ENCODE results near the gene MRPL58.

MRPL58 gene

GRCh38 chr17:74971069-74971841 lies 41.2 kb upstream of the MRPL58 start:
- TF ChIP-seq CTCF (IDR thresholded peaks at IDR 0.05; ENCODE audit: insufficient read depth, missing control alignments) = no peak
- FAIRE-seq (no peak), DNase-seq (ENCODE audit: insufficient read length, low spot score) (no peak)

- FAIRE-seq = no peak
- no peak for TF ChIP-seq CTCF (IDR thresholded peaks at IDR 0.05; ENCODE audit: insufficient read depth, missing control alignments)
- DNase-seq (ENCODE audit: insufficient read length, low spot score) = no peak
Measured at GRCh38 chr17:74971842-74972106, 40.7 kb upstream of the MRPL58 start.

DNA sequence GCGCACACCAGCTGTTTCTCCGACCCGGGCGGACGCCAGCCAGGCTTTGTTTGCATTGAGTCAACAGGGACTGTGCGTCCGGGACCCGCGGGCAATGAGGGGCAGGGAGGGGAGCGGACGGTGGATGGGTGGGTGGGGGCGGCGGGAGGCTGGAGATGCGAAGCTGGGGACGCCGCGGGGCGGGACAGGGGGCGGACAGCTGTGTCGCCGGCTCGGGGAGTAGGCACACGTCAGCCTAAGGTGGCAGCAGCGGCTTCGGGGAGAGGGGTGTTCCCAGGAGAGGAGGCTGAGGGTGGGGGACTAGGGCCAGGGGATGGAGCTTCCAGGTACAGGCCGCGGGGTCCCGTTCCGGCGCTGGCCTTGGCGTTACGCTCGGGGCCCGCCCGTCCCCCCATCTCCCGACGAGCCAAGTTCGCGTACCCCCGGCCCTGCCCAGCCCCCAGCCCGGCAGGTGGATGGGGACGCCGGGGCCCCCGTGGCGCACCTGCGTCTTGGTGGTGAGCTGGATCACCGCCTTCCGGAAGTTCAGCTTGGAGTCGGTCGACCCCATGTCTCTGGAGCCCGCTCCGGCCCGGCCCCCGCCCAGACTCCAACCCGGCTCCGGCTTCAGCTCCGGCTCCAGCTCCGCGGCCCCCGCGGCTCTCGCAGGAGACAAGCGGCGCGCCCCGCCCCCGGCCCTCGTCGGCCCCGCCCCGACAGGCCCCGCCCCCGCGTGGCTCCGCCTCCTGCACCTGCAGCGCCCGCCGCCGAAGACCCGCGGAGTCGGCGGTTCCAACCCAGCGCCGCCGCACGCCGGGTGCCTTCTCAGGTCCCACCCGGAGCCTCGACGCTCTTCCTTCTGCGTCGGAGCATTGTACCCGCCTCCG lies 40.1 kb upstream of the MRPL58 start, which contains the start of gene HID1:
Gene HID1, minus strand, starts transcription at position 653 of the 866 bp plus-strand sequence. Its CDS starts 103 bp downstream, at position 550.
- FAIRE-seq (no peak), DNase-seq (ENCODE audit: insufficient read length, low spot score) (peak; percentile 93)
- no peak for TF ChIP-seq CTCF (IDR thresholded peaks at IDR 0.05; ENCODE audit: insufficient read depth, missing control alignments)

- FAIRE-seq (no peak), DNase-seq (ENCODE audit: insufficient read length, low spot score) (no peak)
- no peak for TF ChIP-seq CTCF (IDR thresholded peaks at IDR 0.05; ENCODE audit: insufficient read depth, missing control alignments)
Measured at GRCh38 chr17:74972973-74973328, 39.5 kb upstream of the MRPL58 start.

DNA sequence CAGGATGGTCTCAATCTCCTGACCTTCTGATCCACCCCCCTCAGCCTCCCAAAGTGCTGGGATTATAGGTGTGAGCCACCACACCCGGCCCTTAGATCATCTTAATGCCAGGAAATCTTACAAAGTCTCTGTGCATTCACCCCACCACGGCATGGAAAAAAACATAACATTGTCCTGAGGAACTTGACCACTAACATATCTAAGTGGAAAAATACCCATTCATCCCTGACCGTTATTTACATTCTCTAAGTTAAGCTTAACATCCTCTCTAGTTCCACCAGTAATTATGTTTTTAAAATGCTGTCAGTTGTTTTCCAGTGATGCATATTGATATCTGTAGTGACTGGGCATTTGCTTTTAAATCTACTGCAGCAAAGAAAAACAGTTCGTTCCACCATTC lies 36.5 kb upstream of the MRPL58 start:
- FAIRE-seq (no peak), DNase-seq (ENCODE audit: insufficient read length, low spot score) (no peak)
- no peak for TF ChIP-seq CTCF (IDR thresholded peaks at IDR 0.05; ENCODE audit: insufficient read depth, missing control alignments)

DNA sequence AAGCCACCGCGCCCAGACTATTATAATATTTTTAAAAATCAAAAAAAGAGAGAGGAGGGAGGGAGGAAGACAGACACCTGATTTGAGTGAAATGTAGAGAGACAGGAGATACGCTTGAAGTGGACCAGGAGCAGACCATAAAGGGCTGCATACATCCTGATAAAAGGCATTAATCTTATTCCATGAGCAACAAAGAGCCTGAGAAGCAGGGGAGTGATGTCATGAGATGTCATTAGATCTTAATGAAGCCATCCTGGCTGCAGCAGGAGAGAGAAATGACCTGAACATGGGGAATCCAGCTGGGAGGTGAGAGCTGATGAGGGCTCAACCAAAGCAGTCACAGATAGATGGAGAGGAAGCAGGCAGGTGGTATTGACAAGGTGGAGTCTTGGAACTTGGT lies 34.7 kb upstream of the MRPL58 start:
- DNase-seq (ENCODE audit: insufficient read length, low spot score) (no peak), FAIRE-seq (no peak)
- TF ChIP-seq CTCF (IDR thresholded peaks at IDR 0.05; ENCODE audit: insufficient read depth, missing control alignments) = no peak

GRCh38 chr17:74978240-74978639 lies 34.2 kb upstream of the MRPL58 start:
- FAIRE-seq (no peak), DNase-seq (ENCODE audit: insufficient read length, low spot score) (no peak)
- TF ChIP-seq CTCF (IDR thresholded peaks at IDR 0.05; ENCODE audit: insufficient read depth, missing control alignments) = no peak

Data from D721Med (cell line).